ENCODE measurements around the gene AOPEP.

GRCh38 chr9:94697972-94698581, 28.4 kb upstream of the AOPEP start:
- TF ChIP-seq EZH2phosphoT487 (IDR thresholded peaks at IDR 0.05) (no peak), CTCF (IDR thresholded peaks at IDR 0.05) (no peak), EZH2 (IDR thresholded peaks at IDR 0.05) (no peak)
